Mucosa of rectum (tissue), 2 donors: ENCODE data around the gene RAD23B.

Experiments
- H3K27ac ChIP-seq, 2 donors: one replicate each; pipeline ENCODE4 v1.7.0; 2013; ENCODE audit warnings: inconsistent platforms in 2 of 2, low read depth in 2 of 2, low read length in 2 of 2
- H3K27me3 ChIP-seq, 2 donors: one replicate each; pipeline ENCODE4 v1.7.0; 2013; ENCODE audit warnings: low read length in 2 of 2; ENCODE audit not compliant: control insufficient read depth in 2 of 2, insufficient read depth in 2 of 2
- H3K36me3 ChIP-seq, 2 donors: one replicate each; pipeline ENCODE4 v1.7.0; 2013; ENCODE audit warnings: low read length in 2 of 2; ENCODE audit not compliant: control insufficient read depth in 2 of 2, insufficient read depth in 2 of 2
- H3K4me1 ChIP-seq, 2 donors: one replicate each; pipeline ENCODE4 v1.7.0; 2013; ENCODE audit warnings: low read length in 2 of 2, mild to moderate bottlenecking in 1 of 2; ENCODE audit not compliant: control insufficient read depth in 2 of 2, insufficient read depth in 2 of 2
- H3K4me3 ChIP-seq, 2 donors: one replicate each; pipeline ENCODE4 v1.7.0; 2013; ENCODE audit warnings: low read length in 2 of 2
- H3K9ac ChIP-seq, 2 donors: one replicate each; pipeline ENCODE4 v1.7.0; 2013; ENCODE audit warnings: low read length in 2 of 2, low read depth in 1 of 2, mild to moderate bottlenecking in 1 of 2
- H3K9me3 ChIP-seq, 2 donors: one replicate each; pipeline ENCODE4 v1.7.0; 2013; ENCODE audit warnings: low read length in 2 of 2; ENCODE audit not compliant: control insufficient read depth in 2 of 2
- donor health status: healthy.
- donor health status: Normal muscosa, but diverticular disease.

RAD23B gene

DNA sequence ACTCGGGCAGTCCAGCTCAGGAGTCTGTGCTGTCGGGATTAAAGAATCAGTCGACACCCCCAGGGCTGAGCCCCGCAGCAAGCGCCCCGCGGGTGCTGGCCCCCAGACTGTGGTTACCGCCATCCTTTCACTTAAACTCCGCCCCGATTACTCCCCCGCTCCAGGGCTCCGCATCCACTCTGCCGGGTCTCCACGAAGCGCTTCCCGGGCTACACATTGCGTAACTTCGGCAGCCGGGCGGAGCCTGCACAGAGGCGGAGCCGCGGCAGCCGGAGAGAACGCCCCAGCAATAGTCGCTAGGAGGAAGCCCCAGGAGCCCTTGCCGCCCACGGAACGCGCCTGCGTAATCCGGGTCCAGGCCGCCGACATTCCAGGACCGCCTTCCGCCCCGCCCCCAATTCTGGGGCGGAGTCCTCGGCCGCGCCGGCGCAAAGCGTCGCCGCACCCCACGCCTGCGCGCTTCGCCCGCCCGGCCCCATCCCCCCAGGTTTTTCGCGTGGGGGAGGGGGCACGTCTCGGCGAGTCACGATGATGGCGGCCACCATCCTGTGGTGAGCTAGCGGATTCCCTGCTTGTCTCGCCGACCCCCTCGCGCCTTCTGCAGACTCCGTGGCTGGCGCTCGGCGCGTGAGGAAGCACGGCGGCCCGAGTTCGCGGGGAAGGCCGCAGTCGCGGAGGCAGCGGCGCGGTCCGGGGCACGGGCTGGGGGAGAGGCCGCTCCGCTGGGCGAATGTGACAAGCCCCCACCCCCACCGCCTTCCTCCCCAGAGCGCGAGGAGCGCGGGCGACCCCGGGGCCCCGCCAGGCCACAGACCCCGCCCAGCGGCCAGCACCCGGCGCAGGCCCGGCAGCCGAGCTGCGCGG lies at the start of gene RAD23B:
TSS of gene RAD23B (plus strand) at position 521 of the 864 bp plus-strand sequence. CDS start 351 bp downstream, outside the sequence.
- H3K36me3 ChIP-seq = no peaks in the 10 kb centered on the region
- no peaks in the 10 kb centered on the region for H3K9me3 ChIP-seq
- H3K4me1 ChIP-seq = peaks cover 14 to 22% of the 10 kb centered on the region in 2 donors
- H3K27me3 ChIP-seq = no peaks in the 10 kb centered on the region
- H3K27ac ChIP-seq = peak within 1 kb of the TSS; percentile 97 to 98
- peak within 1 kb of the TSS; percentile 86 to 93 for H3K4me3 ChIP-seq
- peak within 1 kb of the TSS; percentile 88 to 89 for H3K9ac ChIP-seq

DNA sequence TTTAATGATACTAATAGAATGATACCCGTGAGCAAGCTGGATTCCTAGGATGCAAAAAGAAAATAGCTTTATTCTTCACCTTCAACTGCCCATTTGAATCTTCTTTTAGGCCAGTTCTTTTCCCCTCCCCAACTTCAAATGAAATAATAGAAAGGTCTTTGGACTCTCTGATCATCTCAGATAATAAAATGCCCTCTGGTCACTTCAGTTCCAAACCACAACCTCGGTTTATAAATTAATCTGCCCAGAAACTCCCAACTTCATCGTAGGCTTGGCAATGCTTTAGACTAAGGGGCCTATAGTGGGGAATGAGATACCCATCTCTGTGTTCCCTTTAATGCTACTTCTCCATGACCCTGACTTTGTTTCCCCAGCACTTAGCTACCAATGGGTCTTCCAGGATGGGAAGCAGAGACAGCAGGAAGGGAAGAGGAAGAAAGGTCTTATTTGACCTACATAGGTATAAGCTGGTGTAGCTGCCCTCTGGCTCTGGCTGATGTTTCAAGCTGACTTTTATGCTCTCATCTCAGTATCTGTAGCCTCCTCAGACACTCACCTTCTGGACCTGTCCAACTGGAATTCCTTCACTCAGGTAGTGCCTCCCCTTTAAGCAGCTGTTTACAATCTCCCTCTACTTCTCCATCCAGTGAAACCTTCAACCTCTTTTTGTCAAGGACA lies 47.2 kb upstream of the RAD23B start:
- no peak overlapping the region for H3K4me3 ChIP-seq
- no peaks in the 10 kb centered on the region for H3K9me3 ChIP-seq
- no peak overlapping the region for H3K9ac ChIP-seq
- no peak overlapping the region for H3K27ac ChIP-seq
- H3K4me1 ChIP-seq = no peaks in the 10 kb centered on the region
- no peaks in the 10 kb centered on the region for H3K27me3 ChIP-seq
- no peaks in the 10 kb centered on the region for H3K36me3 ChIP-seq

DNA sequence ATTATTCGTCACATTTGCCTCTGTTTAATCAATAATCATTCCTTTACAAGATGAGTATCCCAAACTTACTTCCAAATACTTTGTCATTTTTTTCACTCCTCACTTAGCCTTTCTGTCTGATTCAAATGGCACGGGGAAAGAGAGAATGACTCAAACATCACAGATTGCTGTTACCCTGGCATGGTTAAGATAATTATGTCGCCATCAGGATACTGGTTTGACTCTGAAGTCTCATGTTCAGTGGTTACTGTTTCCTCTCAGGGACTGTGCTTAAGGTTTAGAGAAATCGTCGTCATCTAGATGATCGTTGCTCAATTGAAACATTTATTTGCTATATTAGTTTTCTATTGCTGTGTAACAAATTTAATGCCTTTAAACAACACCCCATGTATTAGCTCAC lies 45.2 kb upstream of the RAD23B start:
- H3K9me3 ChIP-seq = no peaks in the 10 kb centered on the region
- no peak overlapping the region for H3K4me3 ChIP-seq
- no peaks in the 10 kb centered on the region for H3K27me3 ChIP-seq
- H3K36me3 ChIP-seq = no peaks in the 10 kb centered on the region
- no peak overlapping the region for H3K27ac ChIP-seq
- no peak overlapping the region for H3K9ac ChIP-seq
- peaks cover 0 to 4% of the 10 kb centered on the region in 2 donors for H3K4me1 ChIP-seq

DNA sequence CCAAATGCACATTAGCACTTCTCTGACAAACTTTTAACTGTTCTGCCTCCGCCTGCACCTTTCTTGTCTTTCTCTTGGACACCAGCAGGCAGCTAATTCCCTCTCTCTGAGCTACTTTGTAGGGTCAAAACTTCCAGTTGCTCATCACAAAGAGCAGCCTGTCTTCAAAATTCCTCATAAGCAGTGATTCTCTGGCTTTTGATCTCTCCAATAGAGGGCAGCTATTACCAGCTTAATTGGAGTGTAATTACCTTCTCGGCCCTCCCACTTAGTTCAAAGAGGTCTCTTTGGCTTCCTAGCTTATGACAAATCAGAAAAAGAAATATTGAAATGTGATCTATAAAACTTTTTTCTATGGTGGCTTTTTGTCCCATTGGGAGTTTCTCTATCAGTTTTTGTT lies 43.6 kb upstream of the RAD23B start:
- H3K4me1 ChIP-seq = peaks cover 0 to 10% of the 10 kb centered on the region in 2 donors
- H3K4me3 ChIP-seq = no peak overlapping the region
- H3K27me3 ChIP-seq = no peaks in the 10 kb centered on the region
- no peaks in the 10 kb centered on the region for H3K9me3 ChIP-seq
- H3K9ac ChIP-seq = no peak overlapping the region
- no peaks in the 10 kb centered on the region for H3K36me3 ChIP-seq
- H3K27ac ChIP-seq = no peak overlapping the region

DNA sequence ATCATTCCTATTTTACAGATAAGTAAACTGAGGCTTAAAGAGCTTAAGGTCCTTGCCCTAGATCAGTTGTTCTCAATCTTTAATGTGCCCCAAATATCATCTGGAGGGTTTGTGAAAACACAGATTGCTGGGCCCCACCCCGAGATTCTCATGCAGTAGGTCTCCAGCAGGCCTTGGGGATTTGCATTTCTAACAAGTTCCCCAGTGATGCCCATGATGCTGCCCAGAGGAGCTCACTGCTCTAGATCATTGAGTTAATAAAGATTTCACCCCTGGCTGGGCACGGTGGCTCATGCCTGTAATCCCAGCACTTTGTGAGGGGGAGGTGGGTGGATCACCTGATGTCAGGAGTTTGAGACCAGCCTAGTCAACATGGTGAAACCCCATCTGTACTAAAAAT lies 42.8 kb upstream of the RAD23B start:
- H3K27ac ChIP-seq = no peak overlapping the region
- no peak overlapping the region for H3K4me3 ChIP-seq
- no peaks in the 10 kb centered on the region for H3K27me3 ChIP-seq
- peaks cover 0 to 10% of the 10 kb centered on the region in 2 donors for H3K4me1 ChIP-seq
- H3K9me3 ChIP-seq = no peaks in the 10 kb centered on the region
- H3K9ac ChIP-seq = no peak overlapping the region
- no peaks in the 10 kb centered on the region for H3K36me3 ChIP-seq

DNA sequence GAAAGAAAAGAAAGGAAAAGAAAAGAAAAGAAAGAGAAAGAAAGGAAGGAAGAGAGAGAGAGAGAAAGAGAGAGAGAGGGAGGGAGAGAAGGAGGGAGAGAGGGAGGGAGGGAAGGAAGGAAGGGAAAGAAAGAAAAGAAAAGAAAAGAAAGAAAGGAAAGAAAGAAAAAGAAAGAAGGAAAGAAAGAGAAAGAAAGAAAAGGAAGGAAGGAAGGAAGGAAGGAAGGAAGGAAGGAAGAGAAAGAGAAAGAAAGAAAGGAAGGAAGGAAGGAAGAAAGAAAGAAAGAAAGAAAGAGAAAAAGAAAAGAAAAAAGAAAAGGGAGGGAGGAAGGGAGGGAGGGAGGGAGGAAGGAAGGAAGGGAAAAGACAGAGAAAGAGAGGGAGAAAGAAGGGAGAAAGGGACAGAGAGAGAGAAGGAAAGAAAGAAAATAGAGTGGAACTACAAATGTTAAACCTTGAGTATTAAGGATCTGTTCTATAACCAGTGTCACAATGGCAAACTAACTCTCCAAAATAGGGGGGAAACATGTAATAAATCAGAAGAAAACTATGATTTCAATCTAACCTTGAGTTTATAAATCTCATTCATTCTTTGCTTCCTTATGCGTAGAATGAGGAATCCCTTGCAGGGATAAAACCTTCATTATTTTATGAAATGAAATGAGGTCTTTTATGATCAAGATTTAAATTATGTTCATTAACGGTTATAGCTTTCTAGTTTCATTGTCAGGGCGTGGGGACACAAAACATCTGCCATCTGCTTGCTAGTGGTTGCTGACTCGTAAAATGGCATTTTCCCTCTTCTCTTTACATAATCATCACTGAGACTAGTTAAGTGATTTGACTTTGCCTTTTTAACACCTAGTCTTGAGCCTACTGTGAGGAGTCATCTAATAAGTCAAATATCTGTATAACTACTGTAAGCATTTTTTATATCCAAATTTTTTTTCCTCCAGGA lies 40.7 kb upstream of the RAD23B start:
- H3K4me3 ChIP-seq = no peak overlapping the region
- no peak overlapping the region for H3K27ac ChIP-seq
- no peaks in the 10 kb centered on the region for H3K27me3 ChIP-seq
- H3K4me1 ChIP-seq = peaks cover 0 to 10% of the 10 kb centered on the region in 2 donors
- no peaks in the 10 kb centered on the region for H3K36me3 ChIP-seq
- H3K9ac ChIP-seq = no peak overlapping the region
- no peaks in the 10 kb centered on the region for H3K9me3 ChIP-seq

DNA sequence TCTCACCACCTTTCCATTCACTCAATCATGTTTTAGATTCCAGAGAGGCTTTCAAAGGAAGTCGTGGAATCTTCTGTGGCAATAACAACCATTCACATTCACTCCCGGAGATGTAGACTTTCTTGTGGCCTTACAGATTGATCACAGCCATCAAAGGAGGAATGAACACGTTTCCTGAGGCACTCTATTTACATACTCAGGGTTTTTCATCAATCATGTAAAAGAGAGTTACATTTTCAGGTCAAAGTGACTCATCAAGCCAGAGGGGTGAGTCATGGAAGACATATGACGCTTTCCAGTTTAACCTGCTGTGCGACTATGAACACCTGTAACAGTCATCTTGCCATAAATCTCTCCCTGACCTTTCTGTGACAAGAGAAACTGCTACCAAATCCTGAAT lies 39.3 kb upstream of the RAD23B start:
- Histone ChIP-seq H3K36me3 (no peaks in the 10 kb centered on the region), H3K9ac (no peak overlapping the region), H3K9me3 (no peaks in the 10 kb centered on the region), H3K27me3 (no peaks in the 10 kb centered on the region), H3K27ac (peak overlapping the region in 1 of 2 donors; percentile 25), H3K4me3 (no peak overlapping the region), H3K4me1 (peaks cover 0 to 10% of the 10 kb centered on the region in 2 donors)

DNA sequence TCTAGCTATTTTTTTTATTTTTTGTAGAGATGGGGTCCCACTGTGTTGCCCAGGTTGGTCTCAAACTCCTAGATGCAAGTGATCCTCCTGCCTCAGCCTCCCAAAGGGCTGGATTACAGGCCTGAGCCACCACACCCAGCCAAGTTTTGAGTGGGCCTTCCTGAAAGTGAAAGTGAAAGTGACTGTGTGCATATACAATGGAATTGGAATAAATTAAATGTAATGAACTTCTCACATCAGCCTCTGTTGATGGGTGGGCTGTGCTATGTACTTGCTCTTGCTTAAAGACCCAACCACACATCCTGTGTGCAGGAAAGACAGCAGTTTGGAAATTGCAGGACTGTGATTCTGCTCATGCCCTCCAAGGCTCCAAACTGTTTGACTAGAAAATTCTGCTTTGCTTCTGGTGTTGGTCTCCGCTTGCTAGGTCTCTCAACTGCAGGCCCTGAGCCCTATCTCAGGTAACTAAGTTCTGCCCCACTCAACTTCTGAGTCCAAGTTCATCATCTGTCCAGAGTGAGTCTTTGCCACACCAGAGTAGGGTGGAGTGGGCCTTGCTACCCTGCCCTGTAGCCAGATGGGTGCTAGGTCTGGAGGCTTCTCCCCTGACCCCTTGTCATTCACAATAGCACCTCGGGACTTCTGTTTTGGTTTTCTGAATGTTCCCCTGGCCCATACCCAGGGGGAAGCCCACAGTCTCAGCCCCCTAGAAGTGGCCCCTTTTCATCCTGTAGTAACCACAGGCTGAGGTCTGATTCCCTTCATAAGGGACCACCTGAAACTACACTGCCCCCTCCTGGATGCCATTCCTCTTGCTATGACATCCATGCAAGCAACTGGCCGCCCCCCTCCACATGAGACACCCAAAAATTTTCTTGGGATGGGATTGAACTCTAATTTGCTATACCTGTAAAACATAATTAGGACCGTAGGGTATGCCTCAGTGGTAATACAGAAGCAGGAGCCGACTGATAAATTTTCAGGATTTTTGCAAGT lies 36.5 kb upstream of the RAD23B start:
- Histone ChIP-seq H3K9me3 (no peaks in the 10 kb centered on the region), H3K9ac (no peak overlapping the region), H3K27me3 (no peaks in the 10 kb centered on the region), H3K27ac (no peak overlapping the region), H3K36me3 (no peaks in the 10 kb centered on the region), H3K4me1 (peaks cover 0 to 10% of the 10 kb centered on the region in 2 donors), H3K4me3 (no peak overlapping the region)

DNA sequence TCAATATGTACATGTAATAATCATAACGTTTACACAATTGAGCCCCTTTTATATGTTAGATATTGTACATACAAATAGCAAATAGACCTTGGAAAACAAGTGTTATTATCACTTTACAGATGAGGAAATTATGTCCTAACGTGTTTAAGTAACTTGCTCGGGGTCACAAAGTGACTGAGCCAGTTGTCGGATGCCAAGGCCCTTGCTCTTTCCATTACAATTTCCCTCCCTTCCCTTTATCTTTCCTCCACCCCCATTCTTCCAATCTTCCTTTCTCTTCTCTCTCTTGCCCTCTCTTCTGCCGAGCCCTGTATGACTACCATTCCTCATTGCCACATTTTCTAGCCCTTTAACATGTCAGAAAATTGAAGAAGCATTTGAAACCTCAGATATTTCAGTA lies 34.4 kb upstream of the RAD23B start:
- Histone ChIP-seq H3K4me3 (no peak overlapping the region), H3K9ac (no peak overlapping the region), H3K27ac (no peak overlapping the region), H3K9me3 (no peaks in the 10 kb centered on the region), H3K27me3 (no peaks in the 10 kb centered on the region), H3K4me1 (peaks cover 0 to 4% of the 10 kb centered on the region in 2 donors), H3K36me3 (no peaks in the 10 kb centered on the region)
